Upper lobe of left lung (tissue), 4 donors: ENCODE measurements around the gene FER.

ENCODE experiments used
- EP300 ChIP-seq, 4 donors: sonication (generic); formaldehyde crosslinking; IDR thresholded peaks; one replicate each; pipeline ENCODE4 v1.5.1; 2017; ENCODE audit warnings: antibody characterized with exemption in 4 of 4, control low read depth in 2 of 4
- POLR2A ChIP-seq, 4 donors: fragments of 450-650 bp; IDR thresholded peaks; one replicate each; pipeline ENCODE4 v1.5.1; 2016 to 2017; ENCODE audit warnings: antibody characterized with exemption in 4 of 4, mild to moderate bottlenecking in 2 of 4
- POLR2AphosphoS5 ChIP-seq, 2 donors: sonication (generic); formaldehyde crosslinking; IDR thresholded peaks; one replicate each; pipeline ENCODE4 v1.5.1; 2017; ENCODE audit warnings: antibody characterized with exemption in 2 of 2
- TF ChIP-seq, protein P1 (sequence below), 6 experiments: fragments of 450-650 bp in 4 of 6; fragments of 200-600 bp in 2 of 6; sonication (generic) in 2 of 6; IDR thresholded peaks; one replicate each; pipeline ENCODE4 v1.5.1; 2016 to 2019; ENCODE audit warnings: antibody characterized with exemption in 6 of 6

DNA sequence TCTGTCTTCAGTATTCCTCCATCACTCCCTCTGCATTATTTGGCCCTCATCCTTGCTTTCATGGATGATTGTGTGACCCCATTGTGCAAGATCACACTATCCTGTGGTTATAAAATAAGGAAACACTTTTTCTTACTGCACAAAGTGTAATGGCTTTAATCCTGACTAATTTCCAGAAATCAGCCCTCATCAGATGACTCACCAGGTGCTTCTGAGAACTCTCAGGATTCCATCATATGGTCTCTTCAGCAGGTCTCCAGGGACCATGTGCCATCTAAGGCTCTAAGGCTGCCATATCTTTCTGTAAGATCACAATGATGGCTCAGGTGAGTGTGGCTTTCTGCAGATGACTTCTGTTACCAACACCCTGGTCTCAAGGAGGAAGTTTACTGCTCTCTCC is 27.3 kb upstream of the FER start:
- TF ChIP-seq, protein P1, sequence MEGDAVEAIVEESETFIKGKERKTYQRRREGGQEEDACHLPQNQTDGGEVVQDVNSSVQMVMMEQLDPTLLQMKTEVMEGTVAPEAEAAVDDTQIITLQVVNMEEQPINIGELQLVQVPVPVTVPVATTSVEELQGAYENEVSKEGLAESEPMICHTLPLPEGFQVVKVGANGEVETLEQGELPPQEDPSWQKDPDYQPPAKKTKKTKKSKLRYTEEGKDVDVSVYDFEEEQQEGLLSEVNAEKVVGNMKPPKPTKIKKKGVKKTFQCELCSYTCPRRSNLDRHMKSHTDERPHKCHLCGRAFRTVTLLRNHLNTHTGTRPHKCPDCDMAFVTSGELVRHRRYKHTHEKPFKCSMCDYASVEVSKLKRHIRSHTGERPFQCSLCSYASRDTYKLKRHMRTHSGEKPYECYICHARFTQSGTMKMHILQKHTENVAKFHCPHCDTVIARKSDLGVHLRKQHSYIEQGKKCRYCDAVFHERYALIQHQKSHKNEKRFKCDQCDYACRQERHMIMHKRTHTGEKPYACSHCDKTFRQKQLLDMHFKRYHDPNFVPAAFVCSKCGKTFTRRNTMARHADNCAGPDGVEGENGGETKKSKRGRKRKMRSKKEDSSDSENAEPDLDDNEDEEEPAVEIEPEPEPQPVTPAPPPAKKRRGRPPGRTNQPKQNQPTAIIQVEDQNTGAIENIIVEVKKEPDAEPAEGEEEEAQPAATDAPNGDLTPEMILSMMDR (IDR thresholded peaks at IDR 0.05): no peak
- TF ChIP-seq POLR2A (IDR thresholded peaks at IDR 0.05): no peak
- TF ChIP-seq EP300 (IDR thresholded peaks at IDR 0.05): no peak
- TF ChIP-seq POLR2AphosphoS5 (IDR thresholded peaks at IDR 0.05): no peak
